Nephron (organoid): ENCODE data around the gene CCDC28A.

Experiments used
- H3K27ac Mint-ChIP-seq, 3 experiments: 2 replicates each; pipeline ENCODE4 v1.8.0; 2020; ENCODE audit warnings: mixed read lengths in 3 of 3, mild to moderate bottlenecking in 2 of 3, moderate library complexity in 1 of 3
- H3K27me3 Mint-ChIP-seq: 2 replicates; pipeline ENCODE4 v1.8.0; 2021; ENCODE audit warnings: low read depth, mild to moderate bottlenecking, moderate library complexity, mixed read lengths
- H3K36me3 Mint-ChIP-seq: 2 replicates; pipeline ENCODE4 v1.8.0; 2020; ENCODE audit warnings: low read depth, mixed read lengths
- H3K4me1 Mint-ChIP-seq: 2 replicates; pipeline ENCODE4 v1.8.0; 2020; ENCODE audit warnings: mixed read lengths
- H3K4me3 Mint-ChIP-seq, 3 experiments: 2 replicates each; pipeline ENCODE4 v1.8.0; 2020; ENCODE audit warnings: mild to moderate bottlenecking in 3 of 3, mixed read lengths in 3 of 3, moderate library complexity in 2 of 3
- H3K9me3 Mint-ChIP-seq: 2 replicates; pipeline ENCODE4 v1.8.0; 2020; ENCODE audit warnings: mixed read lengths
- CTCF ChIP-seq, 3 experiments: fragments of 200-600 bp; sonication (generic); IDR thresholded peaks; one replicate each; pipeline ENCODE4 v1.5.0; 2021; ENCODE audit warnings: antibody characterized with exemption in 3 of 3; ENCODE audit not compliant: unreplicated experiment in 3 of 3

CCDC28A gene

DNA sequence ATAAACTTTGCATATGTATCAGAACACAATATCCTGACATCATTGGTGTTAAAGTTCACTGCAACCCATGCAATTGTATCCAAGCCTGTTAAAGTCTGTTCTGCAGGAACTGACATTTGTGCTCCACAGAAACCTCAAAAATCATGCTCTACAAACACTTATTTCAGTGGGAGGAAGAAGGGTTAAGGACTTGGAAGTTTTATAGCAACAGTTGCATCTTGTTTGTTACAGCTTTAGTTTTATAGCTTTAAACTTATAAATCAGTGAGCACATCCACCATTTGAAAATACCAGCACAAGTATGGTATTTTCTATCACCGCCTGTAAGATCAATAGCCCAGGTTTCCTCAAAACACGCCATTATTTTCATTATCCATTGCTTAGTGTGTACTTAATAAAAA lies 23.2 kb downstream of the CCDC28A start:
- Mint-ChIP-seq H3K27me3 (peaks cover 14% of the 10 kb centered on the region), H3K4me3 (peak overlapping the region in 2 of 3 experiments; percentile 9 to 21), H3K9me3 (no peaks in the 10 kb centered on the region), H3K36me3 (peaks cover 1% of the 10 kb centered on the region), H3K4me1 (no peaks in the 10 kb centered on the region), H3K27ac (no peak overlapping the region)
- no peak for TF ChIP-seq CTCF (IDR thresholded peaks at IDR 0.05; ENCODE audit: unreplicated experiment in 3 of 3)

DNA sequence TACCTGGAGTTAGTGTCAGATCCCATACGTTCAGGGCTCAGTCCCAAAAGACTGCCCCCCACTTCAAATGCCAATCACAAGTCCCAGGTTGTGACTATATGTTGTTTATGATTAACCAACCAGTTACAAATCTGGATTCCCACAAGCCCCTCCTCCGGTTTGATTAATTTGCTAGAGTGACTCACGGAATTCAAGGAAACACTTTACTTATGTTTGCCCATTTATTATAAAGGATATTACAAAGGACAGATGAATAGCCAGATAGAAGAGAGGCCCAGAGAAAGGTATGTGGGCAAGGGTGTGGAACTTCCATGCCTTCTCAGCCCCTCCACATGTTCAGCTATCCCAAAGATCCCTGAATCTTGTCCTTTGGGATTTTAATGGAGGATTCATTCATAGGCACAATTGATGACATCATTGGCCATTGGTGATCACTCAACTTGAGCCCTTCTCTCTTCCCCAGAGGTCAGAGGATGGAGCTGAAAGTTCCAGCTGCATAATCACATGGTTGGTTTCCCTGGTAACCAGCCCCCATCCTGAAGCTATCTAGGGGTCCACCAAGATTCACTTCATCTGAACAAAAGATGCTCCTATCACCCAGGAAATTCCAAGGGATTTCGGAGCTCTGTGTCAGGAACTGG lies 24.4 kb downstream of the CCDC28A start:
- peaks cover 14% of the 10 kb centered on the region for H3K27me3 Mint-ChIP-seq
- no peak overlapping the region for H3K4me3 Mint-ChIP-seq
- no peak overlapping the region for H3K27ac Mint-ChIP-seq
- H3K36me3 Mint-ChIP-seq, result no peaks in the 10 kb centered on the region
- H3K9me3 Mint-ChIP-seq, result no peaks in the 10 kb centered on the region
- no peak for TF ChIP-seq CTCF (IDR thresholded peaks at IDR 0.05; ENCODE audit: unreplicated experiment in 3 of 3)
- peaks cover under 1% of the 10 kb centered on the region for H3K4me1 Mint-ChIP-seq

- no peaks in the 10 kb centered on the region for H3K9me3 Mint-ChIP-seq
- no peak overlapping the region for H3K27ac Mint-ChIP-seq
- H3K36me3 Mint-ChIP-seq, result no peaks in the 10 kb centered on the region
- TF ChIP-seq CTCF (IDR thresholded peaks at IDR 0.05; ENCODE audit: unreplicated experiment in 3 of 3), result no peak
- H3K27me3 Mint-ChIP-seq, result peaks cover 14% of the 10 kb centered on the region
- H3K4me1 Mint-ChIP-seq, result peaks cover 22% of the 10 kb centered on the region
- no peak overlapping the region for H3K4me3 Mint-ChIP-seq
These were observed 27.0 kb downstream of the CCDC28A start for GRCh38 chr6:138800377-138801150.

- H3K27ac Mint-ChIP-seq, result no peak overlapping the region
- TF ChIP-seq CTCF (IDR thresholded peaks at IDR 0.05; ENCODE audit: unreplicated experiment in 3 of 3), result no peak
- H3K36me3 Mint-ChIP-seq, result no peaks in the 10 kb centered on the region
- no peaks in the 10 kb centered on the region for H3K27me3 Mint-ChIP-seq
- H3K4me1 Mint-ChIP-seq, result peaks cover 22% of the 10 kb centered on the region
- H3K9me3 Mint-ChIP-seq, result no peaks in the 10 kb centered on the region
- no peak overlapping the region for H3K4me3 Mint-ChIP-seq
These were observed 29.8 kb downstream of the CCDC28A start for GRCh38 chr6:138803331-138803730.

- Mint-ChIP-seq H3K36me3 (no peaks in the 10 kb centered on the region), H3K9me3 (no peaks in the 10 kb centered on the region), H3K27me3 (no peaks in the 10 kb centered on the region), H3K4me1 (peaks cover 22% of the 10 kb centered on the region), H3K27ac (no peak overlapping the region), H3K4me3 (no peak overlapping the region)
- TF ChIP-seq CTCF (IDR thresholded peaks at IDR 0.05; ENCODE audit: unreplicated experiment in 3 of 3), result no peak
These were observed 30.3 kb downstream of the CCDC28A start for GRCh38 chr6:138803861-138804260.
